ENCODE data around the gene EFEMP1.
A peak's percentile ranks its signal among the peaks of the same experiment; 100 is the strongest.

Gene EFEMP1

GRCh38 chr2:55877087-55877436, 46.5 kb downstream of the EFEMP1 start:
- Histone ChIP-seq H3K27me3 (ENCODE audit: control insufficient read depth in 5 of 5, insufficient read depth in 4 of 5, low read length in 5 of 5) (no peaks in the 10 kb centered on the region), H3K4me1 (ENCODE audit: control insufficient read depth in 5 of 5, insufficient read depth in 5 of 5, low read length in 5 of 5) (peaks cover 0 to 36% (median 30%) of the 10 kb centered on the region in 5 donors), H3K4me3 (ENCODE audit: low read depth in 1 of 5, low read length in 5 of 5) (no peak overlapping the region), H3K9ac (ENCODE audit: low read length in 5 of 5) (peak overlapping the region in 1 of 5 donors; percentile 37), H3K36me3 (ENCODE audit: control insufficient read depth in 5 of 5, insufficient read depth in 5 of 5, low read length in 5 of 5) (peaks cover 5 to 34% (median 17%) of the 10 kb centered on the region in 5 donors), H3K9me3 (ENCODE audit: control insufficient read depth in 5 of 5, low read length in 5 of 5) (no peaks in the 10 kb centered on the region), H3K27ac (ENCODE audit: low read depth, low read length) (peak overlapping the region; percentile 56)

GRCh38 chr2:55876429-55877086, 47.0 kb downstream of the EFEMP1 start:
- H3K27ac ChIP-seq (ENCODE audit: low read depth, low read length): peak overlapping the region; percentile 59
- peaks cover 0 to 36% (median 34%) of the 10 kb centered on the region in 5 donors for H3K4me1 ChIP-seq (ENCODE audit: control insufficient read depth in 5 of 5, insufficient read depth in 5 of 5, low read length in 5 of 5)
- peaks cover 5 to 33% (median 18%) of the 10 kb centered on the region in 5 donors for H3K36me3 ChIP-seq (ENCODE audit: control insufficient read depth in 5 of 5, insufficient read depth in 5 of 5, low read length in 5 of 5)
- H3K9me3 ChIP-seq (ENCODE audit: control insufficient read depth in 5 of 5, low read length in 5 of 5): no peaks in the 10 kb centered on the region
- no peak overlapping the region for H3K4me3 ChIP-seq (ENCODE audit: low read depth in 1 of 5, low read length in 5 of 5)
- peak overlapping the region in 2 of 5 donors; percentile 23 to 49 for H3K9ac ChIP-seq (ENCODE audit: low read length in 5 of 5)
- H3K27me3 ChIP-seq (ENCODE audit: control insufficient read depth in 5 of 5, insufficient read depth in 4 of 5, low read length in 5 of 5): no peaks in the 10 kb centered on the region

GRCh38 chr2:55875434-55876135, 48.0 kb downstream of the EFEMP1 start:
- Histone ChIP-seq H3K4me1 (ENCODE audit: control insufficient read depth in 5 of 5, insufficient read depth in 5 of 5, low read length in 5 of 5) (peaks cover 0 to 34% (median 28%) of the 10 kb centered on the region in 5 donors), H3K9ac (ENCODE audit: low read length in 5 of 5) (no peak overlapping the region), H3K36me3 (ENCODE audit: control insufficient read depth in 5 of 5, insufficient read depth in 5 of 5, low read length in 5 of 5) (peaks cover 0 to 38% (median 15%) of the 10 kb centered on the region in 5 donors), H3K9me3 (ENCODE audit: control insufficient read depth in 5 of 5, low read length in 5 of 5) (no peaks in the 10 kb centered on the region), H3K27ac (ENCODE audit: low read depth, low read length) (peak overlapping the region; percentile 59), H3K4me3 (ENCODE audit: low read depth in 1 of 5, low read length in 5 of 5) (no peak overlapping the region), H3K27me3 (ENCODE audit: control insufficient read depth in 5 of 5, insufficient read depth in 4 of 5, low read length in 5 of 5) (no peaks in the 10 kb centered on the region)

- Histone ChIP-seq H3K27me3 (ENCODE audit: control insufficient read depth in 5 of 5, insufficient read depth in 4 of 5, low read length in 5 of 5) (no peaks in the 10 kb centered on the region), H3K9me3 (ENCODE audit: control insufficient read depth in 5 of 5, low read length in 5 of 5) (no peaks in the 10 kb centered on the region), H3K4me3 (ENCODE audit: low read depth in 1 of 5, low read length in 5 of 5) (no peak overlapping the region), H3K36me3 (ENCODE audit: control insufficient read depth in 5 of 5, insufficient read depth in 5 of 5, low read length in 5 of 5) (peaks cover 0 to 40% (median 17%) of the 10 kb centered on the region in 5 donors), H3K4me1 (ENCODE audit: control insufficient read depth in 5 of 5, insufficient read depth in 5 of 5, low read length in 5 of 5) (peaks cover 0 to 28% (median 21%) of the 10 kb centered on the region in 5 donors), H3K9ac (ENCODE audit: low read length in 5 of 5) (peak overlapping the region in 1 of 5 donors; percentile 35), H3K27ac (ENCODE audit: low read depth, low read length) (no peak overlapping the region)
Observed at GRCh38 chr2:55874338-55874737, 49.2 kb downstream of the EFEMP1 start.

- Histone ChIP-seq H3K4me1 (ENCODE audit: control insufficient read depth in 5 of 5, insufficient read depth in 5 of 5, low read length in 5 of 5) (peaks cover 0 to 22% (median 14%) of the 10 kb centered on the region in 5 donors), H3K27ac (ENCODE audit: low read depth, low read length) (peak overlapping the region; percentile 20), H3K9ac (ENCODE audit: low read length in 5 of 5) (no peak overlapping the region), H3K27me3 (ENCODE audit: control insufficient read depth in 5 of 5, insufficient read depth in 4 of 5, low read length in 5 of 5) (no peaks in the 10 kb centered on the region), H3K4me3 (ENCODE audit: low read depth in 1 of 5, low read length in 5 of 5) (no peak overlapping the region), H3K36me3 (ENCODE audit: control insufficient read depth in 5 of 5, insufficient read depth in 5 of 5, low read length in 5 of 5) (peaks cover 0 to 38% (median 30%) of the 10 kb centered on the region in 5 donors), H3K9me3 (ENCODE audit: control insufficient read depth in 5 of 5, low read length in 5 of 5) (no peaks in the 10 kb centered on the region)
Observed at GRCh38 chr2:55871637-55872036, 51.9 kb downstream of the EFEMP1 start.

GRCh38 chr2:55869637-55870325, 53.8 kb downstream of the EFEMP1 start:
- H3K36me3 ChIP-seq (ENCODE audit: control insufficient read depth in 5 of 5, insufficient read depth in 5 of 5, low read length in 5 of 5): peaks cover 0 to 41% (median 30%) of the 10 kb centered on the region in 5 donors
- no peak overlapping the region for H3K4me3 ChIP-seq (ENCODE audit: low read depth in 1 of 5, low read length in 5 of 5)
- no peaks in the 10 kb centered on the region for H3K9me3 ChIP-seq (ENCODE audit: control insufficient read depth in 5 of 5, low read length in 5 of 5)
- peak overlapping the region in 2 of 5 donors; percentile 4 to 60 for H3K9ac ChIP-seq (ENCODE audit: low read length in 5 of 5)
- H3K27me3 ChIP-seq (ENCODE audit: control insufficient read depth in 5 of 5, insufficient read depth in 4 of 5, low read length in 5 of 5): no peaks in the 10 kb centered on the region
- H3K27ac ChIP-seq (ENCODE audit: low read depth, low read length): peak overlapping the region; percentile 45
- H3K4me1 ChIP-seq (ENCODE audit: control insufficient read depth in 5 of 5, insufficient read depth in 5 of 5, low read length in 5 of 5): peaks cover 0 to 18% (median 6%) of the 10 kb centered on the region in 5 donors

GRCh38 chr2:55865096-55865835, 58.3 kb downstream of the EFEMP1 start:
- Histone ChIP-seq H3K36me3 (ENCODE audit: control insufficient read depth in 5 of 5, insufficient read depth in 5 of 5, low read length in 5 of 5) (peaks cover 0 to 19% (median 9%) of the 10 kb centered on the region in 5 donors), H3K4me3 (ENCODE audit: low read depth in 1 of 5, low read length in 5 of 5) (no peak overlapping the region), H3K9ac (ENCODE audit: low read length in 5 of 5) (peak overlapping the region in 1 of 5 donors; percentile 40), H3K27ac (ENCODE audit: low read depth, low read length) (peak overlapping the region; percentile 54), H3K9me3 (ENCODE audit: control insufficient read depth in 5 of 5, low read length in 5 of 5) (no peaks in the 10 kb centered on the region), H3K27me3 (ENCODE audit: control insufficient read depth in 5 of 5, insufficient read depth in 4 of 5, low read length in 5 of 5) (no peaks in the 10 kb centered on the region), H3K4me1 (ENCODE audit: control insufficient read depth in 5 of 5, insufficient read depth in 5 of 5, low read length in 5 of 5) (peaks cover 3 to 33% (median 15%) of the 10 kb centered on the region in 5 donors)

- Histone ChIP-seq H3K27ac (ENCODE audit: low read depth, low read length) (peak overlapping the region; percentile 82), H3K4me1 (ENCODE audit: control insufficient read depth in 5 of 5, insufficient read depth in 5 of 5, low read length in 5 of 5) (peaks cover 3 to 29% (median 14%) of the 10 kb centered on the region in 5 donors), H3K36me3 (ENCODE audit: control insufficient read depth in 5 of 5, insufficient read depth in 5 of 5, low read length in 5 of 5) (peaks cover 4 to 19% (median 7%) of the 10 kb centered on the region in 5 donors), H3K4me3 (ENCODE audit: low read depth in 1 of 5, low read length in 5 of 5) (no peak overlapping the region), H3K9me3 (ENCODE audit: control insufficient read depth in 5 of 5, low read length in 5 of 5) (no peaks in the 10 kb centered on the region), H3K27me3 (ENCODE audit: control insufficient read depth in 5 of 5, insufficient read depth in 4 of 5, low read length in 5 of 5) (peaks cover 0 to 2% (median 0%) of the 10 kb centered on the region in 5 donors), H3K9ac (ENCODE audit: low read length in 5 of 5) (peak overlapping the region in 1 of 5 donors; percentile 40)
Observed at GRCh38 chr2:55864351-55865084, 59.1 kb downstream of the EFEMP1 start.

All from subcutaneous abdominal adipose tissue (tissue), 5 donors.